Neural progenitor cell (in vitro differentiated cells): ENCODE results near the gene MBP. TPM values are rescaled to one million over a fixed set of nuclear protein-coding genes. Genes with fewer than 3 reads are reported as not detected.

Experiments used
- DNase-seq: peaks from one replicate; pipeline ENCODE4 v3.0.0-alpha.2; 2016; ENCODE audit warnings: low spot score
- H2AFZ ChIP-seq: fragments of 200-600 bp; sonication (generic); replicated peaks from 2 replicates; pipeline ENCODE4 v1.6.1; 2016; ENCODE audit warnings: antibody characterized with exemption
- H3F3A ChIP-seq: fragments of 200-600 bp; sonication (generic); 2 replicates; pipeline ENCODE4 v1.6.1; 2016; ENCODE audit warnings: antibody characterized with exemption, low read depth
- H3K27ac ChIP-seq: fragments of 200-600 bp; sonication (generic); 2 replicates; pipeline ENCODE4 v1.5.1; 2016; ENCODE audit warnings: mild to moderate bottlenecking
- H3K27me3 ChIP-seq: fragments of 200-600 bp; sonication (generic); 2 replicates; pipeline ENCODE4 v1.6.1; 2016; ENCODE audit warnings: mild to moderate bottlenecking, moderate library complexity
- H3K36me3 ChIP-seq: fragments of 200-600 bp; sonication (generic); 2 replicates; pipeline ENCODE4 v1.5.1; 2016
- H3K4me1 ChIP-seq: fragments of 200-600 bp; sonication (generic); 2 replicates; pipeline ENCODE4 v1.6.1; 2016; ENCODE audit warnings: mixed run types
- H3K4me2 ChIP-seq: fragments of 200-600 bp; sonication (generic); 2 replicates; pipeline ENCODE4 v1.6.1; 2016
- H3K4me3 ChIP-seq: fragments of 200-600 bp; sonication (generic); 2 replicates; pipeline ENCODE4 v1.5.1; 2016
- H3K79me2 ChIP-seq: fragments of 200-600 bp; sonication (generic); 2 replicates; pipeline ENCODE4 v1.6.1; 2016; ENCODE audit warnings: low read depth
- H3K9ac ChIP-seq: fragments of 200-600 bp; sonication (generic); 2 replicates; pipeline ENCODE4 v1.6.1; 2016
- H3K9me3 ChIP-seq: fragments of 200-600 bp; sonication (generic); 2 replicates; pipeline ENCODE4 v1.5.1; 2016; ENCODE audit warnings: low read depth
- H4K20me1 ChIP-seq: fragments of 200-600 bp; sonication (generic); 2 replicates; pipeline ENCODE4 v1.6.1; 2016; ENCODE audit warnings: low read depth
- H3K27ac Mint-ChIP-seq: 3 replicates; pipeline ENCODE4 v1.8.0; 2021; ENCODE audit warnings: mixed read lengths
- H3K27me3 Mint-ChIP-seq: 2 replicates; pipeline ENCODE4 v1.8.0; 2022; ENCODE audit warnings: low read depth, mild to moderate bottlenecking, inconsistent platforms, moderate library complexity, mixed read lengths; ENCODE audit not compliant: insufficient read depth
- H3K36me3 Mint-ChIP-seq: 3 replicates; pipeline ENCODE4 v1.8.0; 2021; ENCODE audit warnings: mixed read lengths
- H3K4me1 Mint-ChIP-seq: 3 replicates; pipeline ENCODE4 v1.8.0; 2021; ENCODE audit warnings: mixed read lengths
- H3K4me3 Mint-ChIP-seq: 3 replicates; pipeline ENCODE4 v1.8.0; 2021; ENCODE audit warnings: mild to moderate bottlenecking, moderate library complexity, mixed read lengths
- H3K9me3 Mint-ChIP-seq: 3 replicates; pipeline ENCODE4 v1.8.0; 2020; ENCODE audit warnings: mixed read lengths
- EZH2 ChIP-seq: fragments of 200-600 bp; sonication (generic); IDR thresholded peaks from 2 replicates; pipeline ENCODE4 v1.6.1; 2017; ENCODE audit warnings: antibody characterized with exemption, mild to moderate bottlenecking, moderate library complexity
- EZH2phosphoT487 ChIP-seq: fragments of 200-600 bp; sonication (generic); IDR thresholded peaks from 2 replicates; pipeline ENCODE4 v1.6.1; 2017; ENCODE audit warnings: antibody characterized with exemption
- total RNA-seq: library from RNA; depleted of rRNA; stranded (reverse); fragments of >200 nt; gene quantifications from 2 replicates; pipeline ENCODE4 v1.2.3, GENCODE V29; 2015; ENCODE audit warnings: low replicate concordance
- TF ChIP-seq, protein P1 (sequence below): fragments of 200-600 bp; sonication (generic); IDR thresholded peaks from 2 replicates; pipeline ENCODE4 v1.5.1; 2017; ENCODE audit warnings: antibody characterized with exemption, mild to moderate bottlenecking

Gene MBP
- total RNA-seq, 1 donor from 2014 or later, result 0.64 TPM

- Mint-ChIP-seq H3K4me3 (no peak overlapping the region), H3K9me3 (no peaks in the 10 kb centered on the region), H3K36me3 (no peaks in the 10 kb centered on the region), H3K4me1 (peaks cover 19% of the 10 kb centered on the region), H3K27ac (no peak overlapping the region), H3K27me3 (peaks cover 8% of the 10 kb centered on the region)
- Histone ChIP-seq H3K4me1 (peaks cover 11% of the 10 kb centered on the region), H3K36me3 (no peaks in the 10 kb centered on the region), H3K27me3 (no peaks in the 10 kb centered on the region), H3K4me3 (no peak overlapping the region), H3F3A (peaks cover 4% of the 10 kb centered on the region), H3K27ac (no peak overlapping the region), H3K4me2 (no peak overlapping the region), H3K9me3 (no peaks in the 10 kb centered on the region), H3K79me2 (no peaks in the 10 kb centered on the region), H2AFZ (no peak overlapping the region), H4K20me1 (no peaks in the 10 kb centered on the region), H3K9ac (no peak overlapping the region)
- DNase-seq, result no peak
- TF ChIP-seq EZH2phosphoT487, result no peak
- TF ChIP-seq EZH2, result no peak
- TF ChIP-seq, protein P1, sequence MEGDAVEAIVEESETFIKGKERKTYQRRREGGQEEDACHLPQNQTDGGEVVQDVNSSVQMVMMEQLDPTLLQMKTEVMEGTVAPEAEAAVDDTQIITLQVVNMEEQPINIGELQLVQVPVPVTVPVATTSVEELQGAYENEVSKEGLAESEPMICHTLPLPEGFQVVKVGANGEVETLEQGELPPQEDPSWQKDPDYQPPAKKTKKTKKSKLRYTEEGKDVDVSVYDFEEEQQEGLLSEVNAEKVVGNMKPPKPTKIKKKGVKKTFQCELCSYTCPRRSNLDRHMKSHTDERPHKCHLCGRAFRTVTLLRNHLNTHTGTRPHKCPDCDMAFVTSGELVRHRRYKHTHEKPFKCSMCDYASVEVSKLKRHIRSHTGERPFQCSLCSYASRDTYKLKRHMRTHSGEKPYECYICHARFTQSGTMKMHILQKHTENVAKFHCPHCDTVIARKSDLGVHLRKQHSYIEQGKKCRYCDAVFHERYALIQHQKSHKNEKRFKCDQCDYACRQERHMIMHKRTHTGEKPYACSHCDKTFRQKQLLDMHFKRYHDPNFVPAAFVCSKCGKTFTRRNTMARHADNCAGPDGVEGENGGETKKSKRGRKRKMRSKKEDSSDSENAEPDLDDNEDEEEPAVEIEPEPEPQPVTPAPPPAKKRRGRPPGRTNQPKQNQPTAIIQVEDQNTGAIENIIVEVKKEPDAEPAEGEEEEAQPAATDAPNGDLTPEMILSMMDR, result no peak
Observed at GRCh38 chr18:76989647-76990190, 142.9 kb downstream of the MBP start.

GRCh38 chr18:76988827-76989646, 143.5 kb downstream of the MBP start:
- Histone ChIP-seq H3K4me1 (peaks cover 11% of the 10 kb centered on the region), H3K4me3 (no peak overlapping the region), H3K27me3 (no peaks in the 10 kb centered on the region), H3K9me3 (no peaks in the 10 kb centered on the region), H3K36me3 (no peaks in the 10 kb centered on the region), H3F3A (peaks cover 4% of the 10 kb centered on the region), H3K9ac (no peak overlapping the region), H3K79me2 (no peaks in the 10 kb centered on the region), H3K27ac (no peak overlapping the region), H4K20me1 (no peaks in the 10 kb centered on the region), H2AFZ (no peak overlapping the region), H3K4me2 (no peak overlapping the region)
- no peaks in the 10 kb centered on the region for H3K36me3 Mint-ChIP-seq
- no peaks in the 10 kb centered on the region for H3K9me3 Mint-ChIP-seq
- DNase-seq, result no peak
- TF ChIP-seq EZH2phosphoT487 (no peak), EZH2 (no peak)
- TF ChIP-seq, protein P1, result no peak
- H3K27me3 Mint-ChIP-seq, result peaks cover 8% of the 10 kb centered on the region
- no peak overlapping the region for H3K27ac Mint-ChIP-seq
- peaks cover 19% of the 10 kb centered on the region for H3K4me1 Mint-ChIP-seq
- H3K4me3 Mint-ChIP-seq, result no peak overlapping the region

GRCh38 chr18:76988031-76988826, 144.4 kb downstream of the MBP start:
- Histone ChIP-seq H3K27me3 (no peaks in the 10 kb centered on the region), H3K36me3 (no peaks in the 10 kb centered on the region), H3F3A (peaks cover 4% of the 10 kb centered on the region), H3K9ac (no peak overlapping the region), H3K79me2 (no peaks in the 10 kb centered on the region), H3K9me3 (no peaks in the 10 kb centered on the region), H3K4me1 (peaks cover 15% of the 10 kb centered on the region), H3K27ac (no peak overlapping the region), H2AFZ (no peak overlapping the region), H3K4me3 (no peak overlapping the region), H3K4me2 (no peak overlapping the region), H4K20me1 (no peaks in the 10 kb centered on the region)
- Mint-ChIP-seq H3K27ac (no peak overlapping the region), H3K4me1 (peaks cover 23% of the 10 kb centered on the region), H3K36me3 (no peaks in the 10 kb centered on the region), H3K4me3 (no peak overlapping the region), H3K27me3 (peaks cover 8% of the 10 kb centered on the region), H3K9me3 (no peaks in the 10 kb centered on the region)
- TF ChIP-seq EZH2 (no peak), EZH2phosphoT487 (no peak)
- TF ChIP-seq, protein P1, result no peak
- no peak for DNase-seq
